ENCODE results near the gene CA10. TPM values are rescaled to one million over a fixed set of nuclear protein-coding genes. Genes with fewer than 3 reads are reported as not detected.

Gene CA10
- polyA plus RNA-seq, 1 donor (not counting 4 experiments of a cell fraction or from before 2014, with no cell fraction given) = 2.9 TPM

- FAIRE-seq (no peak), DNase-seq (ENCODE audit: low read depth, low spot score) (no peak)
- no peaks in the 10 kb centered on the region for H3K79me2 ChIP-seq (ENCODE audit: control insufficient read depth, insufficient read depth, low read length)
- dilution Hi-C loops (cut with MboI; ENCODE audit: extremely low pct_ligation_motif_present, low sequenced_read_pairs) = no loop called here
- no peaks in the 10 kb centered on the region for H3K9me1 ChIP-seq (ENCODE audit: control insufficient read depth, extremely low read depth, insufficient read depth, low read length)
- no peaks in the 10 kb centered on the region for H4K20me1 ChIP-seq (ENCODE audit: control insufficient read depth, extremely low read depth, insufficient read depth, low read length)
- TF ChIP-seq EZH2 (IDR thresholded peaks at IDR 0.05; ENCODE audit: low read length) (no peak), CTCF (optimal IDR thresholded peaks at IDR 0.05 in 1 of 3, IDR thresholded peaks at IDR 0.05 in 1 of 3, conservative IDR thresholded peaks at IDR 0.05 in 1 of 3; ENCODE audit: extremely low read depth in 1 of 3, insufficient read depth in 2 of 3, low read length in 3 of 3) (no peak)
- H3K4me2 ChIP-seq (ENCODE audit: control insufficient read depth, extremely low read depth, insufficient read depth, low read depth, low read length) = no peak overlapping the region
- H3K9ac ChIP-seq (ENCODE audit: control insufficient read depth, extremely low read depth, insufficient read depth, low read length) = no peak overlapping the region
- H3K27ac ChIP-seq (ENCODE audit: control insufficient read depth, insufficient read depth, low read length) = no peak overlapping the region
- no peak overlapping the region for H3K4me3 ChIP-seq (ENCODE audit: control insufficient read depth in 2 of 3, extremely low read depth in 1 of 3, insufficient read depth in 2 of 3, low read depth in 1 of 3, low read length in 3 of 3)
- H2AFZ ChIP-seq (ENCODE audit: control insufficient read depth, low read length) = no peak overlapping the region
- H3K4me1 ChIP-seq (ENCODE audit: control insufficient read depth, extremely low read depth, insufficient read depth, low read length) = no peaks in the 10 kb centered on the region
- H3K27me3 ChIP-seq (ENCODE audit: control insufficient read depth, extremely low read depth, insufficient read depth, low read length) = no peaks in the 10 kb centered on the region
- no peaks in the 10 kb centered on the region for H3K9me3 ChIP-seq (ENCODE audit: control insufficient read depth, low read depth, low read length)
- H3K36me3 ChIP-seq (ENCODE audit: control insufficient read depth in 2 of 2, extremely low read depth in 1 of 2, insufficient read depth in 2 of 2, low read length in 2 of 2) = no peaks in the 10 kb centered on the region
These were observed 111.4 kb downstream of the CA10 start for GRCh38 chr17:52047086-52047485.

GRCh38 chr17:52041123-52041617 is 117.3 kb downstream of the CA10 start:
- TF ChIP-seq CTCF (optimal IDR thresholded peaks at IDR 0.05 in 1 of 3, IDR thresholded peaks at IDR 0.05 in 1 of 3, conservative IDR thresholded peaks at IDR 0.05 in 1 of 3; ENCODE audit: extremely low read depth in 1 of 3, insufficient read depth in 2 of 3, low read length in 3 of 3) = no peak
- no peak for TF ChIP-seq EZH2 (IDR thresholded peaks at IDR 0.05; ENCODE audit: low read length)
- no peaks in the 10 kb centered on the region for H3K79me2 ChIP-seq (ENCODE audit: control insufficient read depth, insufficient read depth, low read length)
- DNase-seq (ENCODE audit: low read depth, low spot score) (no peak), FAIRE-seq (no peak)
- H2AFZ ChIP-seq (ENCODE audit: control insufficient read depth, low read length) = no peak overlapping the region
- H3K4me2 ChIP-seq (ENCODE audit: control insufficient read depth, extremely low read depth, insufficient read depth, low read depth, low read length) = no peak overlapping the region
- no peaks in the 10 kb centered on the region for H3K9me1 ChIP-seq (ENCODE audit: control insufficient read depth, extremely low read depth, insufficient read depth, low read length)
- H3K36me3 ChIP-seq (ENCODE audit: control insufficient read depth in 2 of 2, extremely low read depth in 1 of 2, insufficient read depth in 2 of 2, low read length in 2 of 2) = no peaks in the 10 kb centered on the region
- no peak overlapping the region for H3K4me3 ChIP-seq (ENCODE audit: control insufficient read depth in 2 of 3, extremely low read depth in 1 of 3, insufficient read depth in 2 of 3, low read depth in 1 of 3, low read length in 3 of 3)
- dilution Hi-C loops (cut with MboI; ENCODE audit: extremely low pct_ligation_motif_present, low sequenced_read_pairs) = no loop called here
- H3K9me3 ChIP-seq (ENCODE audit: control insufficient read depth, low read depth, low read length) = no peaks in the 10 kb centered on the region
- H4K20me1 ChIP-seq (ENCODE audit: control insufficient read depth, extremely low read depth, insufficient read depth, low read length) = no peaks in the 10 kb centered on the region
- H3K4me1 ChIP-seq (ENCODE audit: control insufficient read depth, extremely low read depth, insufficient read depth, low read length) = no peaks in the 10 kb centered on the region
- H3K27me3 ChIP-seq (ENCODE audit: control insufficient read depth, extremely low read depth, insufficient read depth, low read length) = no peaks in the 10 kb centered on the region
- no peak overlapping the region for H3K9ac ChIP-seq (ENCODE audit: control insufficient read depth, extremely low read depth, insufficient read depth, low read length)
- no peak overlapping the region for H3K27ac ChIP-seq (ENCODE audit: control insufficient read depth, insufficient read depth, low read length)

Data from keratinocyte (primary cell).